ENCODE data around the gene PLA1A.

The PLA1A gene

GRCh38 chr3:119608405-119609000, 10.8 kb downstream of the PLA1A start:
- DNase-seq (ENCODE audit: low read depth in 2 of 2) = no peak

- no peak for DNase-seq (ENCODE audit: low read depth in 2 of 2)
These were observed 11.6 kb downstream of the PLA1A start for GRCh38 chr3:119609301-119609700.

GRCh38 chr3:119611664-119612063, 14.0 kb downstream of the PLA1A start:
- DNase-seq (ENCODE audit: low read depth in 2 of 2) = no peak

- DNase-seq (ENCODE audit: low read depth in 2 of 2) = no peak
These were observed 15.5 kb downstream of the PLA1A start for GRCh38 chr3:119613201-119613600.

GRCh38 chr3:119613872-119614271, 16.2 kb downstream of the PLA1A start:
- DNase-seq (ENCODE audit: low read depth in 2 of 2) = no peak

- DNase-seq (ENCODE audit: low read depth in 2 of 2) = no peak
These were observed 18.4 kb downstream of the PLA1A start for GRCh38 chr3:119616056-119616455.

GRCh38 chr3:119619094-119619493, 21.4 kb downstream of the PLA1A start:
- DNase-seq (ENCODE audit: low read depth in 2 of 2) = no peak

GRCh38 chr3:119620899-119621298, 23.2 kb downstream of the PLA1A start:
- no peak for DNase-seq (ENCODE audit: low read depth in 2 of 2)

- DNase-seq (ENCODE audit: low read depth in 2 of 2) = no peak
These were observed 26.5 kb downstream of the PLA1A start for GRCh38 chr3:119624002-119624720.

GRCh38 chr3:119625451-119626153, 27.9 kb downstream of the PLA1A start:
- no peak for DNase-seq (ENCODE audit: low read depth in 2 of 2)

GRCh38 chr3:119626196-119626595, 28.5 kb downstream of the PLA1A start:
- DNase-seq (ENCODE audit: low read depth in 2 of 2) = no peak

GRCh38 chr3:119627461-119627860, 29.8 kb downstream of the PLA1A start:
- no peak for DNase-seq (ENCODE audit: low read depth in 2 of 2)

GRCh38 chr3:119628390-119628789, 30.7 kb downstream of the PLA1A start:
- no peak for DNase-seq (ENCODE audit: low read depth in 2 of 2)

GRCh38 chr3:119628816-119629445, 31.2 kb downstream of the PLA1A start:
- no peak for DNase-seq (ENCODE audit: low read depth in 2 of 2)

- DNase-seq (ENCODE audit: low read depth in 2 of 2) = no peak
These were observed 32.6 kb downstream of the PLA1A start for GRCh38 chr3:119630128-119630879.

GRCh38 chr3:119630880-119631329, 33.2 kb downstream of the PLA1A start:
- DNase-seq (ENCODE audit: low read depth in 2 of 2) = no peak

GRCh38 chr3:119631516-119631915, 33.8 kb downstream of the PLA1A start:
- DNase-seq (ENCODE audit: low read depth in 2 of 2) = no peak

- no peak for DNase-seq (ENCODE audit: low read depth in 2 of 2)
These were observed 34.5 kb downstream of the PLA1A start for GRCh38 chr3:119632216-119632615.

GRCh38 chr3:119632829-119633228, 35.1 kb downstream of the PLA1A start:
- no peak for DNase-seq (ENCODE audit: low read depth in 2 of 2)

- DNase-seq (ENCODE audit: low read depth in 2 of 2) = no peak
These were observed 38.0 kb downstream of the PLA1A start for GRCh38 chr3:119635719-119636118.

- DNase-seq (ENCODE audit: low read depth in 2 of 2) = no peak
These were observed 38.6 kb downstream of the PLA1A start for GRCh38 chr3:119636249-119636648.
